Lung microvascular endothelial cell (primary cell): ENCODE measurements around the gene TCF23. TPM values are rescaled to one million over a fixed set of nuclear protein-coding genes. Genes with fewer than 3 reads are reported as not detected.
"Not testable (repeated sequence)": the region's sequence is repeated elsewhere in the genome, so short reads cannot be mapped to it uniquely, and the experiment has no call there.

Experiments used
- DNase-seq, 2 donors: peaks; one replicate each; pipeline versions ENCODE4 v3.0.0 to v3.0.0-alpha.2; 2010; ENCODE audit warnings: low read depth in 2 of 2
- total RNA-seq: library from RNA; depleted of rRNA; stranded (reverse); fragments of >200 nt; gene quantifications from 2 replicates; pipeline ENCODE4 v1.2.1, GENCODE V29; 2014

The TCF23 gene
- total RNA-seq, 1 donor from 2014 or later = not detected

DNA sequence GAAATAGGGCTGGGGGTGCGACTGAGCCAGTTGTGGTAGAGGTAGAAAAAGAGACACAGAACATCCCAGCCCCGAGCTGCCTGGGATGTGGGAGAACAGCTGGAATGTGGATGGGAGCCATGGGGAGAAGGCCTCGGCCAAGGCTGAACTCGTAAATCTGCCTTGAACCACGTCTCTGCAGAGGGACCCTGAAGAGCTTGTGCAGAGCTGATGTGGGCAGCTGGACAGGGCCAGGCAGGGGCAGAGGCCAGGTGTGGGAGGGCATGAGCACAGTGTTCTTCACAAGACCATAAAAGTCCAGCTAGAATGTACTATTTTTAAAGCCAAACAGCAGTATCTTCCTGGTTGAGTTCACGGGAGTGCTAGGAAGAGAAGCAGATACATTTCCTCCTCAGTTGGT lies 5.7 kb downstream of the TCF23 start:
- no peak for DNase-seq

DNA sequence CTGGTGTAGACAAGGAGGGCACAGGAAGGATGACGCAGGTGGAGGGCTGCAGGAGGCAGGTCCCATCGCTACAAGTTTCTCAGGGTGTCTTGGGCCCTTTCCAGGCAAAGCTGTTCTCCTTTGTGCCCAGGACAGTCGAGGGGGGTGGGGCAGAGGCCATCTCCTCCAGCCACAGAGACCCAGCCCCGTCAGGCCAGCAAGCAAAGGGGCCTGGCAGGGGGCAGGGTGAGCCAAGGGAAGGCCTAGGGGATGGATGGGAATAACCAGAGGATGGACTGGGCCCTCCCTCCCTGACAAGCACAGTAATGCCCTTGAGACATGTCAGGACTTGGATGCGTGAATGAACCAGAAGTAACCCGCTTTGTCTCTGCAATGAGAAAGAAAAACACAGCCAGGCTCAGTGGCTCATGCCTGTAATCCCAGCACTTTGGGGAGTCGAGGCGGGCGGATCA lies 6.3 kb downstream of the TCF23 start:
- DNase-seq = no peak

DNA sequence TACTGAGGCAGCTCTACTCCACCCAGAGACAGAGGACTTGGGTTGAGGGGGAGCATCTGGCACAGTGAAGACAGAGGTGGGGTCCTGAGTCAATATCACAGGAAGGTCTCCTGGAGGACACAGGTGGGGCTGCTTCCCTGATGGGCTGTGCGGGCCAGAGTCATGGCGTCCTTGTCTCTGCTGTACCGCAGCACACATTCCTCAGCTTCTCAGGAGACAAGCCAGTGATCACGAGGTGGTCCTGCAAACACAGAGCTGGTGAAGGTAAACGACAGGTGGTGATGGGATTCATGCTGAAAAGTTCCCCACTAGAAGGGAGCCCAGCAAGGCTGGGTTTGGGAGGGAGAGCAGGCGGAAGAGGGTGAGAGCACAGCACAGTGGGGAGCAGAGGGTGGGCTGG lies 9.7 kb downstream of the TCF23 start:
- DNase-seq = no peak

DNA sequence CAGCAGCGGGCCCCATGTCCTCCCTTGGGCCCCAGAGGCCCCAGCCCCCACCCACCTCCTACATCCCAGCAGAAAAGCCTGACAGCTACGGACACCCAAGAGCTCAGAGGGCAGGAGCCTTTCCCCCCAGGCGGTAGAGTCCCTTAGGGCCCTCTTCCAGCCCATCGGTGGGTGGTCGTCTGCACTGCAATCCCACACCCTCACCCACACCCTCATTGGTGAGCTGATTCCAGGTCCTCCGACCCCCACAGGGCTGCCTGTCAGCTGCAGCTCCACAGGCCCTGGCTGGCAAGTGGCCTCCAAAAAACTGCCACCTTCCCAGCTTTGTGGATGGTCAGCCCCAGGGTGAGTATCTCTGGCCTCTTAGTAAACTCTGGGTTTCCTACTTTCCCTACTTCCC lies 10.5 kb downstream of the TCF23 start:
- no peak for DNase-seq

DNA sequence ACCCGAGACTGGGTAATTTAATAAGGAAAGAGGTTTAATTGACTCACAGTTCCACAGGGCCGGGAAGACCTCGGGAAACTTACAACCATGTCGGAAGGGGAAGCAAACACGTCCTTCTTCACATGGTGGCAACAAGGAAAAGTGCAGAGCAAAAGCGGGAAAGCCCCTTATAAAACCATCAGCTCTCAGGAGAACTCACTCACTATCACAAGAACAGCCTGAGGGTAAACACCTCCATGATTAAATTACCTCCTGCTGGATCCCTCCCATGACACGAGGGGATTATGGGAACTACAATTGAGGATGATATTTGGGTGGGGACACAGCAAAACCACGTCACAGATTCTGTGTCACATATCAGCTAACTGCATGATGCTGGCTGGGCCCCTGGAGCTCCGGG lies 11.4 kb downstream of the TCF23 start:
- DNase-seq = no peak

DNA sequence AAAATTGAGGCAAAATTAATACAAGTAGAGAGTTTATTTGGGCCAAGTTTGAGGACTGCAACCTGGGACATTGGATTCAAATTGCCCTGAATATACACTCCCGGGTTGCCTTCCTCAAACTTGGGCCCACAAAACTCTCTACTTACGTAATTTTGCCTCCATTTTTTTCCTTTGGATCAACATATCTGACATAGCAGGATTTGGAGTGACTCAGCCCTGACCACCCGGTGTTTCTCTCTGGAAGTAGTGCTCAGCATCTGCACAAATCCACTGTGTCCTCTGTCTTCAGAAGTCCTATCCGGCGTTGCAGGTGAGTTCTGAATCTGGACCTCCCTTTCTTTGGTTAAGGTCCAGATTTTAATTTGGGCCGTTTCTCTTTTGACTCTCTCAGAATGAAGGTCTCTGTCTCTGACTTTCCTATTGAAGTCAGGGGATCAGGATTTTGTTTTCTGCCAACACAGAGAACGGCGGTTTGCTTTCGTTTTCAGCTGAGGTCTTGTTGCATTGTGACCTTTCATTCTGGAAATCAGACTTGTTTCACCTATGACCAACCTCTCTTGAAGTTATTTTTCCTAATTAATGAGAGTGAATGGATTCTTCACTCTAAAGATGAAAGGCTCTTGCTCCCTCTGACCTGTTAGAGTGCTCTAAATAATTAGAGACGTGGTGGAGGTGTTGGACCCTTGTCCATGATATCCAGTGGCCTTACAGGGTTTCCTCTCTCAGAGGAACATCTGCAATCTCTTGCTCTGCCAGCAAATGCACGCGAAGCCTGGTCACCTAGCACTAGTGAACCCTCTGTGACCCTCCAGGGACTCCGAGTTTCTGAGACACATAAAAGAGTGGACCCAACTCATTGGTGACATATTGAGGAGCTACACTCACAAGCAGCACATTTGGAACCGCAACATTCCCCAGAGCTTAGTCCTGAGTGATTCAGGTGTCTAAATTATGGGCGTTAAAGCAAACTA lies 13.6 kb downstream of the TCF23 start:
- DNase-seq = peak in 1 of 2 donors; percentile 34

DNA sequence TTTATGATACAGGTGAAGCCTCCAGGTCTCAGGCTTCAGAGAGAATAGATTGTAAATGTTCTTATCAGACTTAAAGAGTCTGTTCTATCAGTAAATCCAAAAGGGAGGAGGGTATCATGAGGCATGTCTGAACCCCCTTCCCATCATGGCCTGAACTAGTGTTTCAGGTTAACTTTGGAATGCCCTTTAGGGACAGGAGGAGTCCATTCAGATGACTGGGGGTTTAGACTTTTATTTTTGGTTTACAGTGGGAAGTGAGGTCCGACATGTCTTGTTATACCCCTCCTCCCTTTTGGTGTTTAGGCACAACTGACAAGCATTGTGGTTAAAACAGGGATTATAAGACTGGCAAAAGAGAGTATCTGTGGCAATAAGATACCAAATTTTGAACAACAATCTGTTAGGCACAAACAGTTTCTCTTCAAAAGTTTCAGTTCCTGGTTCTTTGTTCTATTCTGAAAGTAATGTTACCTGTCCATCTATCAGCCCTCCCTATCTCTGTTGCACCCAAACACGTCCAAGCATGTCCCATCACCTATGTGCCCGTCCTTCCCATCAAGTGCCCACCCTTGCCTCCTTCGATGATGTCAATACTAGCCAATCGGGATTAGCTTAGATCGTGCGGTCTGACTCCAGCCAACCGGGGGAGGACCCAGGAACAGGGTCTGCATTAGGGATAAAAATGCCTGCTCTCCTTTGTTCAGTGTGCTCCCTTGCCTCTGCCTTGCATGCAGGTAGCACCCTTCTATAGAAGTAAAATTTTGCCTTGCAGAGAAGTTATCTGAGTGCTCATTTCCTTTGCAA lies 16.4 kb downstream of the TCF23 start:
- no peak for DNase-seq

DNA sequence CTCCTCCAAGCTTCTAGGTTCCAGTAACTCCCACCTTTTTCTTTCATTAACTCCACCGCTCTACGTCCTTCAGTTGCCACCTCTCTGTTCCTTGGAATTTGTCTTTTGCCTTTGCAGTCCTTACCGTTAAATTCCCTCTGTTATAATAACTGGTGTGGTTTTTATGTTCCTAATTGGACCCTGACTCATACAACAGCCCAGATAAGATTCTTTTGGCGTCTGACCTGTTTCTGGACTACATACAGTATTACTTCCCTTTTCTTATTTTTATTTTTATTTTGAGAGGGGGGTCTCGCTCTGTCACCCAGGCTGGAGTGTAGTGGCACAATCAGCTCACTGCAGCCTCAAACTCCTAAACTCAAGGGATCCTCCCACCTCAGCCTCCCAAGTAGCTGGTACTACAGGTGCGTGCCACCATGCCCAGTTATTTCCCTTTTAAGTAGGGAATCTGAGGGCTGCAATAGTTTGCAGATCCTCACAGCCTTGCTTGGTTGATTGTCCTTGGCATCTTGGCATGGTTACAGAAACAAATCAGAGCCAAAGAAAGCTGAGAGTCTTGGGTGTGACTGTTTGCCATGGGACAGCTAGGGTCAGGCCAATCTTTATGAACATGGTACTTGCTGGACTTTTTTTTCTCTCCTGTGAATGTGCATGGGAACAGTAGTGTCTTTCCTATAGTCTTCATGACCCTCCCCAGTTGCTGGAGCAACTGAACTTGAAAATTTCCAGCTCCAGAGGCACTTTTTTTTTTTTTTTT lies 22.0 kb downstream of the TCF23 start:
- no peak for DNase-seq

DNA sequence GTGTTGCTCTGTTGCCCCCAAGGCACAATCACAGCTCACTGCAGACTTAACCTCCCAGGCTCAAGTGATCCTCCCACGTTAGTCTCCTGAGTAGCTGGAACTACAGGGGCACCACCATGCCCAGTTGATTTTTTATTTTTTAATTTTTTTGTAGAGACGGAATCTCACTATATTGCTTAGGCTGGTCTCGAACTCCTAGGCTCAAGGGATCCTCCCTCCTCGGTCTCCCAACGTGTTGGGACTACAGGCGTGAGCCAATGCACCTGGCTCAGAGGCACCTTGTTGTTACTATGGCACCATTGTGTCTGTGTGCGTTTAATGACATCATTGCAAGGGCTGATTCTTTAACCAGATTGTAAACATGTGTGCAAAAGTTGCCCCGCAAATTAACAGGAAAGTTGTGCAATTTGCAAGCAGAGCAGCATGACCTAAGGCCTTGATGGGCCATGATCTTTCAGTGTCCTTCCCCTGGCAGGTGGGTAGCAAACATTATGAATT lies 22.6 kb downstream of the TCF23 start:
- peak in 1 of 2 donors; percentile 35 for DNase-seq

DNA sequence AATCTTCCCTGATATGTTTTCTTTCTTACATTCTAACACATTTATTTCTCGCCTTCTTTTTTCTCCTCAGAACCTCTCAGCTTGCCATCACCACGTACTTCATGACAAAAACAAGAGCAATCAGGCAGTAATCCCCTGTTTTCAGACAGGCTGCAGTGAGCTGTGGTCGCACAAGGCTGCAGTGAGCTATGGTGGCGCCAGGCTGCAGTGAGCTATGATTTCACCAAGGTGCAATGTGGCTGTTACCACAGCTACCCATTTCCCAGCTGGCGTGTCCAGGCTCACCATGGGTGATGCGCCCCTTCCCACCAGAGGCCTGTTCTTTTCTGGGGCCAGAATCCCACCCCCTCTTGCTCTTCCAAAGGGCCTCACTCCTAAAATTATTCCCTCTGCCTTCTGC lies 25.8 kb downstream of the TCF23 start:
- no peak for DNase-seq

DNA sequence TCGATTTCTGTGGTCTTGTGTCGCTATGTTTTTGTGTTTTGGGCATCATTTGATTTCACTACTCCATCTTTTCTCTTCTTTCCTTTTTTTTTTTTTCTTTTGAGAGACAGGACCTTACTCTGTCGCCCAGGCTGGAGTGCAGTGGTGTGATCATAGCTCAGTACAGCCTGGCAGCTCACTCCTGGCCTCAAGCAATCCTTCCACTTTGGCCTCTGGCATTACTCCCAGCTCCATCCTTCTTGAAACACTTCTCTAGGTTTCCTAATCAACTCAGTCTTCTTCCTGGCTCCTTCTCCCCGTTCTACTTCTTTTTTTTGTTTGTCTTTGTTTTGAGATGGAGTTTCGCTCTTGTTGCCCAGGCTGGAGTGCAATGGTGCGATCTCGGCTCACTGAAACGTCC lies 26.5 kb downstream of the TCF23 start:
- no peak for DNase-seq

DNA sequence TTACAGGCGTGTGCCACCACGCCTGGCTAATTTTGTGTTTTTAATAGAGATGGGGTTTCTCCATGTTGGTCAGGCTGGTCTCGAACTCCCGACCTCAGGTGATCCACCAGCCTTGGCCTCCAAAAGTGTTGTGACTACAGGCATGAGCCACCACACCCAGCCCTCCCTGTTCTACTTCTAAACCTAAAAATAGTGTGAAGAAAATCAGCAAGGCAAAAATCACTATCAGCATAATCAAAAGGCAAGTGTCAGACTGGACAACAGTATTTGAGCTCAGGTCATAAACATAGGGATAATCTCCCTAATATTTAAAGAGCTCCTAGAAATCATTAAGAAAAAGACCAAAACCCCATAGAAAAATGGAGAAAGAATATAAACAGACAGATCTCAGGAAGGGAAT lies 27.0 kb downstream of the TCF23 start:
- not testable (repeated sequence) for DNase-seq

DNA sequence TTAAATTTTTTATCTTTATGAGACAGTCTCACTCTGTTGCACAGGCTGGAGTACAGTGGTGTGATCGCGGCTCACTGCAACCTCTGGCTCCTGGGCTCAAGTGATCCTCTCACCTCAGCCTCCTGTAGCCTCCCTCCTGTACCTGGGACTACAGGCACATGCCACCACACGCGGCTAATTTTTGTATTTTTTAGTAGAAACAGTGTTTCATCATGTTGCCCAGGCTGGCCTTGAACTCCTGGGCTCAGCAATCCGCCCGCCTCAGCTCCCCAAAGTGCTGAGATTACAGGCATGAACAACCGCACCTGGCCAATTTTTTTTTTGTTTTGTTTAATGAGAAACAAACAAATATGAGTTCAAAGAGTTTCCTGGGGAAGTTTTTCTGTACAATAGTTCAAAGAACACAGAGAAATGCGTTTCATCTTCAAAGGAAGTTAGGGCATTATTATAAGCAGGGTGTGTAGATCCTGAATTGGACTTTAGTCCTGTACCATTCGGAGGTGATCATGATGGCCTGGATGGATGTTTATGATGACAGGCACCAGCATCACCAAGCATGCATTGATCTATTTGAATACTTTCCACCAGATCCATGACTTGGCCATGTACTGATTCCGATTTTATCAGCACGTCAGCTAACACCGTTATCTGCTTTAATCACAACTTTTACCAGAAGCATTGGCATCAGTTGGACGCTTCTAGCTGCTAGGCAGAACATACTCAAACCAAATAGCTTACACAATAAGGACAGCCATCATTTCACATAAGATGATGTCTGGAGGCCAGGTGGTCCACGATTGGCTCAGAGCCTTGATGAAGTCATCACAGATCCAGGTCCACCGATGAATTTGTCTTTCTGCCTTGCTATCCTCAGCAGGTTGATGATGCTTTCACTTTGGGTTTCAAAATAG lies 28.9 kb downstream of the TCF23 start:
- DNase-seq = no peak

DNA sequence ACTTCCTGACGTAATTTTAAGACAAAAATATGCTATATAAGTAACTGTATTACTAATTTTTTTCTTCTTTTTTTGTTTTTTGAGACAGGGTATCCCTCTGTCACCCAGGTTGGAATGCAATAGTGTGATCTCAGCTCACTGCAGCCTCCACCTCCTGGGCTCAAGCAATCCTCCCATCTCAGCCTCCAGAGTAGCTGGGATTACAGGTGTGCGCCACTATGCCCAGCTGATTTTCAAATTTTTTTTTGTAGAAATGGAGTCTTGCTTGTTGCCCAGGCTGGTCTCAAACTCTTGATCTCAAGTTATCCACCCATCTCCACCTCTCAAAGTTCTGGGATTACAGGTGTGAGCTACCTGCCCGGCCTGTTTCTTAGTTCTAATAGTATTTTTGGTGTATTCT lies 29.7 kb downstream of the TCF23 start:
- no peak for DNase-seq

DNA sequence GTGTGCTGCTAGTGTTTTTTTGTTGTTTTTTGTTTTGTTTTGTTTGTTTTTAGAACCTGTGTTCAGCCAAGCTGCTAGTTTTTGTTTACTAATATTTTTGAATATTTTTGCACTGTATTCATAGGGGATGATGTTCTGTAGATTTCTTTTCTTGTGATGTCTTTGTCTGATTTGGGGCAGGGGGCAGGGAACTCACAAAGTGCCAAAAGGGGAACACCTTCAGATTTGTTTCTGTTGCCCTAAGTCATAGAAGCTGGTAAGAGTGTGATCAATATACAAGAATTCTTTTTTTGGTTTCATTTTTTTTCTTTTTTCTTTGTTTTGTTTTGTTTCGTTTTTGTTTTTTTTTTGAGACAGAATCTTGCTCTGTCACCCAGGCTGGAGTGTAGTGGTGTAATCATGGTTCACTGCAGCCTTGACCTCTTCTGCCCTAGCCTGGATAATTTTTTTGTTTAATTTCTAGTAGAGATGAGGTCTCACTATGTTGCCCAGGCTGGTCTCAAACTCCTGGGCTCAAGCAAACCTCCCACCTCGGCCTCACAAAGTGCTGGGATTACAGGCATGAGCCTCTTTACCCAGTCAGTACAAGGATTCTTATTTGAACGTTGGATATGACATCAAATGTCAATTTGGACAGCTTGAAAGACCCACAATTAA lies 30.7 kb downstream of the TCF23 start:
- DNase-seq = peak in 1 of 2 donors; percentile 27

DNA sequence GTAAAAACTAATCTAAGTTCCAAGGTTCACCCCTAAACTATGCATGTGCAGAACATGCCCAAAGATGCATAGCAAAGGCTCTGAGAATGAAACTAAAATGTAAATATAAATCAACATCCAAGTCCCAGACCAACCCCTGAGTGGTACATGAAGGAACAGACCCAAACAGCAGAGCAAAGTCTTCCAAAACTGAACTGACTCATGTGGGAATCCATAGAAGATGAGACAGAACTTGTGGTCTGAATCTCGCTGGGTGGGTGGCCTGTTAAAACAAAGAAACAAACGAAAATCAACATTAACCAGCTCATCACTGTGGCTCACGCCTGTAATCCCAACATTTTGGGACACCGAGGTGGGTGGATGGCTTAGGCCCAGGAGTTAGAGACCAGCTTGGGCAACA lies 33.5 kb downstream of the TCF23 start:
- DNase-seq = no peak

DNA sequence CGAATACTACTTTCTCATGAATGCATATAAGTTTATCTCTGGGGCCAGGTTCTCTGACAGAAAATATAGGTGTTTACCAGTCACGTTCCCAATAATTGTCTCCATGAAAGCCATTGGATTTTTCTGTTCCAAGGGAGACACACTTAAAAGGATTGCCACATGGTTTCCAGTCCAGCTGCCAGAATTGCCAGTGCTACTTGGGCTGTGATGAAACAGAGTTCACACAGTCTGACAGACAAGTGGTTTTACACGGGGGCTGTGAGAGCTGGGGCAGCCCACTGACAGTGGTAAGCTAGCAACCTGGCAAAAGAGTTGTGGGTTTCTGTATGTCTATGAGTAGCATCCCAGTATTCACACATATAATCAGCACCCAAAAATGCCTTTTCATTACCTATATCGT lies 35.3 kb downstream of the TCF23 start:
- DNase-seq = peak in 1 of 2 donors; percentile 43

DNA sequence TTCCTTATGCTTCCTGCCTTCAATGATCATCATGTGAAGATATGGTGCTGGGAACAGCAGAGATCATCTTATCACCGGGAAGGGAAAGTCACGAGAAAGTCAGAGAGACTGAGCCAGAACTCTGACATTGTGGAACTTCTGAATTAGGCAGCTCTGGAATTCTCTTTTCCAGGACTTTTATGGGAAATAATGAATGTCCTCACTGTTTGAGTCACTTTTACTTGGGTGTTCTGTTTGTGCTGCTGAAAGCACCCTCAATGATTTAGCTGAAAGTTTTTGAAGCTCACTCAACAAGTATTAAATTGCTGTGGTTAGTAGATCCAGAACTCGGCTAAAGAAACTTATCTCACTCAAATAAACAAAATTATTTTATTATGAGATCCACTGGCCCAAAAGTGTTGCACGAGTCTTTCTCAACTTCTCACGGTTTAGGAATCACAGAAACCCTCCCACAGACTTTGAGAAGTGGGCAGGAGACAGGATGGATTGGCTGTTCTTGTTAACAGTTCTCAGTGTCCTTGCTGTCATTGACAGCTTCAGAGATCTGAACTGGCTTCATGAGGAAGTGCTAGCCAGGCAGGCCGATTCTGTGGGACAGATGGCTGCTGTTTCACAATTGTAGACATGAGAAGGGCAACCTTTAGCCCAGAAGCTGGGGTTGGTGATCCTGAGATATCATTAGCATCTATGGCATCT lies 36.7 kb downstream of the TCF23 start:
- DNase-seq = peak in 1 of 2 donors; percentile 84

DNA sequence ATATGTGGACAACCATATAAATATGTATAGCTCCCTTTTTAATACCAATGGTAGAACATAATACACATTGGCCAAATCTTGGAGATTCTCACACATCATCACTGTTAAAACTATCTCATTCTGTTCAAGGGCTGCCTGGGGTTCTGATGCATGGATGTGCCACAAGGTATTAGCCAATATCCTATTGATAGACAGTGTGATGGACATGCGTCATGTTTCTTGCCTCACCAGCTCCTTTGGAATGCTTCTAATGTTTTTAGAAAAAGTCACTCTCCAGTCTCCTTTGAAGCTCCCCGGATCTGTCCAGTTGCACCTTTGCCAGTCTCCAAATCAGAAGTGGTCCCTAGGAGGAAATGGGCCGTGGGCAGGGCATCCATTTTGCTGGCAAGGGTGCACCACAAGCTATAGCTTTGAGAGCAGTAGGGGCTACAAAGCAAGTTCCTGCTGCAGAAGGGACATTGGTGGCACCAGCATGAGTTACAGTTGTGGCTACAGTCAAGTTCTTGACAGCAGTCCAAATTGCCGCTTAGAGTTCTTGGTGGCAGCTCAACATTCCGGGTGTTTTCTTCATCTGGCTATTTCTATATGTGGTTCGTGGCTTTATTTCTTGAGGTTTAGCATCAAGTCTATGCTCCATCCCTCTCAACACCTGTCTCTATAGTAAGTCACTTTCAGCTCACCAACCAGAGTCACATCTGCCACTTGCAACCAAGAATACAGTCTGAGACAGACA lies 38.0 kb downstream of the TCF23 start:
- no peak for DNase-seq
